Stomach (tissue), 9 donors: ENCODE measurements around the gene ESYT2. TPM values are rescaled to one million over a fixed set of nuclear protein-coding genes. Genes with fewer than 3 reads are reported as not detected.

Experiments used
- DNase-seq, 2 donors: peaks; one replicate each; pipeline versions ENCODE4 v3.0.0 to v3.0.0-alpha.2; 2013 to 2019
- H3K27ac ChIP-seq, 5 donors: fragments of 200-600 bp in 4 of 5; sonication (generic) in 4 of 5; one replicate each; pipeline ENCODE4 v1.5.1; 2013 to 2019; ENCODE audit warnings: mild to moderate bottlenecking in 1 of 5, moderate library complexity in 1 of 5
- H3K27me3 ChIP-seq, 3 donors: fragments of 200-600 bp; sonication (generic); one replicate each; pipeline ENCODE4 v1.5.1; 2017 to 2019; ENCODE audit warnings: mixed run types in 1 of 3
- H3K36me3 ChIP-seq, 4 donors: fragments of 200-600 bp; sonication (generic); 1 replicate in 3 of 4; 2 replicates in 1 of 4; pipeline ENCODE4 v1.5.1; 2016 to 2019
- H3K4me1 ChIP-seq, 4 donors: fragments of 200-600 bp; sonication (generic); one replicate each; pipeline ENCODE4 v1.5.1; 2016 to 2019
- H3K4me3 ChIP-seq, 4 donors: fragments of 200-600 bp; sonication (generic) in 3 of 4; one replicate each; pipeline ENCODE4 v1.5.1; 2016 to 2019; ENCODE audit warnings: mild to moderate bottlenecking in 1 of 4
- H3K9me3 ChIP-seq, 4 donors: fragments of 200-600 bp; sonication (generic); one replicate each; pipeline ENCODE4 v1.5.1; 2016 to 2019
- EP300 ChIP-seq: sonication (generic); formaldehyde crosslinking; IDR thresholded peaks from one replicate; pipeline ENCODE4 v1.6.1; 2017; ENCODE audit warnings: antibody characterized with exemption
- POLR2A ChIP-seq, 4 donors: fragments of 450-650 bp; IDR thresholded peaks; one replicate each; pipeline ENCODE4 v1.6.1; 2016; ENCODE audit warnings: antibody characterized with exemption in 4 of 4, control low read depth in 2 of 4, mild to moderate bottlenecking in 1 of 4, moderate library complexity in 1 of 4
- POLR2AphosphoS5 ChIP-seq, 3 donors: sonication (generic); formaldehyde crosslinking; IDR thresholded peaks; one replicate each; pipeline ENCODE4 v1.6.1; 2016; ENCODE audit warnings: antibody characterized with exemption in 3 of 3
- WGBS, 5 donors: extraction: QIAGEN DNeasy Blood & Tissue Kit in 3 of 5; methylation state at CpG; one replicate each; pipeline versions ENCODE4 v1.1.5 to v1.1.7; 2013 to 2018; 5-methylcytosine and 5-hydroxymethylcytosine counted together
- intact Hi-C: fragments of 100-400 bp; cut with DNase I; formaldehyde crosslinking; loops from one replicate; pipeline ENCODE4 v1.15.1; 2023; ENCODE audit warnings: low total_unique reads
- polyA plus RNA-seq, 3 donors: library from polyadenylated mRNA; stranded (reverse); fragments of 200-250 nt; gene quantifications; one replicate each; pipeline ENCODE4 v1.2.3, GENCODE V29; 2013
- total RNA-seq, 5 donors: library from RNA; depleted of rRNA; stranded (reverse); fragments of >200 nt; gene quantifications; one replicate each; pipeline versions ENCODE4 v1.1.0 to v1.2.3, GENCODE V29; 2014 to 2016
- TF ChIP-seq, protein P1 (sequence below), 7 experiments: fragments of 450-650 bp in 4 of 7; fragments of 200-600 bp in 3 of 7; sonication (generic) in 3 of 7; IDR thresholded peaks; one replicate each; pipeline ENCODE4 v1.5.1; 2016 to 2019; ENCODE audit warnings: antibody characterized with exemption in 7 of 7, control low read depth in 2 of 7, mild to moderate bottlenecking in 1 of 7
- donor health status: healthy with polysubstance abuse.
- donor health status: Bipolar disorder and iron deficiency.
- donor health status: healthy.

ESYT2 gene
- total and polyA plus RNA-seq, 8 donors, result 7.6 to 137 (median 36.9) TPM

DNA sequence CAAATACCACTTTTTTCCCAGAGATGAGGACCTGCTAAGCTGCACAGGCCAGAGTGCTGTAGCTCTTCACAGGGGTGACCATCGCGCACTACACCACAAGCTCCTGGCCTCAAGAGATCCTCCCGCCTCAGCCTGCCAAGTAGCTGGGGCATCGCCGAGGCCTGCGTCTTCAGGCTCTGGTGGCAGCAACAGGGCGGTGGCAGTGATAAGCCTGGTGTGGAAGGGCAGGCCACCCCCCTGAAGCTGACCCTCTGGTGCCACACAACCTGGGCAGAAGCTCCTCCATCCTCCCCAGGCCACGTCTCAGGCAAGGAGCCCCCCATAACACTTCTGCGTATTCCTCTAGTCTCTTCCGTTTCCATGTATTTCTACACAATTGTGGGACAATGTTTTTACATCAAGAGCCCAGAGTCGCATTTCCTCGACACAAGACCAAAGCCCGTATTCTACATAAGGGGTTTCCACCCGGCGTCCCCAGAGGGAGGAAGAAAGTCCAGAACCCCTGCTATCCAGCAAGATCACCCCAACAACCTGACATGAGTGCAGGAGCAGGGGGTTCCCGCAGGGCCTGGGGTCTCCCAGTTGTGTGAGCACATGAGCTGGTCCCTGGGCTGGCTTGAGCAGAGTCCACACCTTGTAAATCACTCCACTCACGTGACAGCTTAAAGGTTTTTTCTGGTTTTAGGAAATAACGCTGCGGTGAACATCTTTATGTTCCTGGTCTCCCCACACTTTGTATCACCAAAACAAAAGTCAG is 87.1 kb downstream of the ESYT2 start:
- H3K4me3 ChIP-seq, result no peak overlapping the region
- TF ChIP-seq POLR2AphosphoS5 (IDR thresholded peaks at IDR 0.05) (no peak), POLR2A (IDR thresholded peaks at IDR 0.05) (no peak), EP300 (no peak)
- TF ChIP-seq, protein P1, sequence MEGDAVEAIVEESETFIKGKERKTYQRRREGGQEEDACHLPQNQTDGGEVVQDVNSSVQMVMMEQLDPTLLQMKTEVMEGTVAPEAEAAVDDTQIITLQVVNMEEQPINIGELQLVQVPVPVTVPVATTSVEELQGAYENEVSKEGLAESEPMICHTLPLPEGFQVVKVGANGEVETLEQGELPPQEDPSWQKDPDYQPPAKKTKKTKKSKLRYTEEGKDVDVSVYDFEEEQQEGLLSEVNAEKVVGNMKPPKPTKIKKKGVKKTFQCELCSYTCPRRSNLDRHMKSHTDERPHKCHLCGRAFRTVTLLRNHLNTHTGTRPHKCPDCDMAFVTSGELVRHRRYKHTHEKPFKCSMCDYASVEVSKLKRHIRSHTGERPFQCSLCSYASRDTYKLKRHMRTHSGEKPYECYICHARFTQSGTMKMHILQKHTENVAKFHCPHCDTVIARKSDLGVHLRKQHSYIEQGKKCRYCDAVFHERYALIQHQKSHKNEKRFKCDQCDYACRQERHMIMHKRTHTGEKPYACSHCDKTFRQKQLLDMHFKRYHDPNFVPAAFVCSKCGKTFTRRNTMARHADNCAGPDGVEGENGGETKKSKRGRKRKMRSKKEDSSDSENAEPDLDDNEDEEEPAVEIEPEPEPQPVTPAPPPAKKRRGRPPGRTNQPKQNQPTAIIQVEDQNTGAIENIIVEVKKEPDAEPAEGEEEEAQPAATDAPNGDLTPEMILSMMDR (IDR thresholded peaks at IDR 0.05), result no peak
- no peak for DNase-seq
- H3K36me3 ChIP-seq, result peaks cover 54 to 100% (median 100%) of the 10 kb centered on the region in 4 donors
- H3K27ac ChIP-seq, result peak overlapping the region in 2 of 5 donors; percentile 56 to 61
- WGBS, 5 donors, result 88 to 97% (median 95%) methylated on average over 19 of the region's 19 CpGs
- H3K4me1 ChIP-seq, result peaks cover 7 to 24% (median 11%) of the 10 kb centered on the region in 4 donors
- H3K27me3 ChIP-seq, result no peaks in the 10 kb centered on the region
- H3K9me3 ChIP-seq, result no peaks in the 10 kb centered on the region
- intact Hi-C loops, result no loop called here

DNA sequence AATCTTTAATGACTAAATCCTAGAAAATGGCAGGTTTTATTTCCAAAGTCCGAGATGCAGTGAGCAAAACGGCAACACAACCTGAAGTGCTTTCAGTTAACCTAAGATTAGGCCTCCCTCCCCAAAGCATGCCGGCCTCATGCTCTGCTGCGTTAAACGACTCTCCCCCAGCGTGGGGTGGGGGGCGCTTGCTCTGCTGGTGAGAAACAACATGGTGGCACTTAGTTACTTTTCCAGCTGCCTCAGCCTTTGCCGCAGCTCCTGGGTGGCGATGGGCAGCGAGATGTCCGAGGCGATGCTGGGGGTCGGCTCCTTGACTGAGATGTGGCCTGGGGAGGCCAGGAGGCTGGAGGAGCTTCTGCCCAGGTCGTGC is 88.0 kb downstream of the ESYT2 start:
- intact Hi-C loops, result no loop called here
- TF ChIP-seq POLR2A (IDR thresholded peaks at IDR 0.05) (no peak), EP300 (no peak), POLR2AphosphoS5 (IDR thresholded peaks at IDR 0.05) (no peak)
- TF ChIP-seq, protein P1 (IDR thresholded peaks at IDR 0.05), result no peak
- DNase-seq, result no peak
- WGBS, 5 donors, result 86 to 93% (median 88%) methylated on average over 14 of the region's 14 CpGs
- Histone ChIP-seq H3K27ac (peak overlapping the region in 4 of 5 donors; percentile 50 to 68 (median 58)), H3K36me3 (peaks cover 58 to 100% (median 100%) of the 10 kb centered on the region in 4 donors), H3K4me3 (no peak overlapping the region), H3K27me3 (no peaks in the 10 kb centered on the region), H3K4me1 (peaks cover 7 to 24% (median 11%) of the 10 kb centered on the region in 4 donors), H3K9me3 (no peaks in the 10 kb centered on the region)

DNA sequence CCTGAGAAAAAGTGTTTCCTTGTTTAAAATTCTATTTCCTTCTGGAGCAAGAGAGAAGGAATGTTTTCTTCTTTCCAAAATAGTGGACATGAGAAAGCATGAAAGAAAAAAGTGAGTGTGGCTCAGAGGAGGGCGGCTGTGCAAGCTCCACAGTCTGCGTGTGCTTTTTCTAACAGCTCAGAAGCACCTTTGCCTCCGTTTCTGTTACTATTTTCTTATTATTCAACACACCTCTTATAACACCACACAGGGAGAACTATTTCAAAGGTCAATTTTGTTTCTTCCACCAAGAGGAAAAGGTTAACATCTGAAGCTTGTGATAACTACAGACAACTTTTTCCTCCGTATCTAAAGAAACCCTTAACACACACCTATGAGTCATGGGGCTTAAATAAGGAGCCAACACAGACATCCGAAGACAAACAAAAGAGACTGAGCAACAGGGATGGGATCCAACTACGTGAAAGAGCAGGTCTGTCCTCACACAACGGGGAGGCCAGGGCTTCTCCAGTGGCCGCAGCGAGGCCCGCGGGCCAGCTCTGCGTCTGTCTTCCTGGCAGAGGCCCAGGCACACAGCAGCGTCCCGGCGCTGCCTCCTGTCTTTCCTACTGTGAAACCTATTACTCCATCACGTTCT is 88.5 kb downstream of the ESYT2 start:
- H3K4me3 ChIP-seq, result no peak overlapping the region
- intact Hi-C loops, result no loop called here
- peak in 1 of 2 donors; percentile 35 for DNase-seq
- H3K36me3 ChIP-seq, result peaks cover 58 to 100% (median 100%) of the 10 kb centered on the region in 4 donors
- no peak for TF ChIP-seq EP300
- TF ChIP-seq POLR2AphosphoS5 (IDR thresholded peaks at IDR 0.05), result peak in 1 of 3 donors; percentile 48
- H3K27ac ChIP-seq, result peak overlapping the region in 4 of 5 donors; percentile 50 to 68 (median 58)
- no peaks in the 10 kb centered on the region for H3K9me3 ChIP-seq
- H3K4me1 ChIP-seq, result peaks cover 7 to 24% (median 11%) of the 10 kb centered on the region in 4 donors
- H3K27me3 ChIP-seq, result no peaks in the 10 kb centered on the region
- WGBS, 5 donors, result 42 to 68% (median 55%) methylated on average over 16 of the region's 16 CpGs

DNA sequence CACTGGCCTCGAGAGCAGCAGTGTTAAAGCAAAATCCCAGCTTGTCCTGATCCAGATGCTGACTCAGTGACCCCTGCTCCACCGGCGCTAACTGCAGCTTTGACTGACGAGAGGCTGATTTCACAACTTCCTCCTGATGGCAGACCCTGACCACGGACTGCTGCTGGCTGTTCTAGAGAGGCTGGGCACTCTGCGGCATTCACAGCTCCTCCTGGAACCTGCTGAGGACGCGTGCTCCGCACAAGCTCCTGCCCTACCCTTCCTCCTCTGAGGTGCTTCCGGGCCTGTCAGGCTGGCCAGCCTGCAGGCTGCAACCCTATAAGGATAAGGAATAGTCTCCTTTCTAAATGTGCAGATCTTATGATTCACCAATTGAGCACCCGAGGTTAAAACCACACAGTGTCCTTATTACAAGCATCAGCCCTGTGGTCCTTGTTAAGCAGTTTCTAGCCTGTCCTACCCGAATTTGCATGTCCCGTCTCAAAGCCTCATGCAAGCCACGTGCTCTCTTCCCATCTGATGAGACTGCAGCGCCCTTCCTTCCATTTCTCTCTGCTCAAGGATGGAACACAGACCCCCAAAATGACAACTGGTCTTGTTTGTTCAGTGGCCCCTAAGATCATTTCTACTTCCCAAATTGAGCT is 89.2 kb downstream of the ESYT2 start:
- H3K27ac ChIP-seq, result peak overlapping the region in 4 of 5 donors; percentile 50 to 68 (median 58)
- intact Hi-C loops, result no loop called here
- H3K36me3 ChIP-seq, result peaks cover 60 to 100% (median 100%) of the 10 kb centered on the region in 4 donors
- 59 to 67% (median 64%) methylated on average over 7 to 15 of the region's 15 CpGs for WGBS, 5 donors
- DNase-seq, result peak; percentile 27 to 44
- H3K4me3 ChIP-seq, result no peak overlapping the region
- no peaks in the 10 kb centered on the region for H3K9me3 ChIP-seq
- peaks cover 7 to 24% (median 11%) of the 10 kb centered on the region in 4 donors for H3K4me1 ChIP-seq
- no peaks in the 10 kb centered on the region for H3K27me3 ChIP-seq
- TF ChIP-seq POLR2AphosphoS5 (IDR thresholded peaks at IDR 0.05), result peak in 1 of 3 donors; percentile 16
- TF ChIP-seq POLR2A (IDR thresholded peaks at IDR 0.05), result no peak

DNA sequence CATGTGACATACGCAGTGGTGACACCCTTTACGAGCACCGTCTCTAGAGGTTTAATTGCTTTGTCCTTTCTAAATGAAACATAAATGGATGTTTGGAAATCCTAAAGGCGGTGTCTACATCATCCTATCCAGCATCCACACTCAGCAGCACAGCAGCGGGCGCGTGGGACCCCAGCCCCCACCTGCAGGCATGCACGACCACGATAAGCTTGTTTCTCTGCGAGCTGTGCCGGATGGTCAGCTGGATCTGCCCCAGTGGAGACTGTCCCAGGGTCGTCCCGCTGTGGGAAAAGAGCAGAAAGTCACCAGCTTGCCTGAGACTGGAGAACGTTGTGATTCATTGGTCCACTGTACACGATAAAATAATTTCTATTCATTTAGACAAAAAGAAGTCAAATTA is 90.5 kb downstream of the ESYT2 start:
- intact Hi-C loops, result no loop called here
- 86 to 97% (median 96%) methylated on average over 15 of the region's 15 CpGs for WGBS, 5 donors
- H3K4me1 ChIP-seq, result peaks cover 7 to 24% (median 11%) of the 10 kb centered on the region in 4 donors
- no peak overlapping the region for H3K4me3 ChIP-seq
- no peaks in the 10 kb centered on the region for H3K27me3 ChIP-seq
- H3K27ac ChIP-seq, result no peak overlapping the region
- no peak for TF ChIP-seq EP300
- TF ChIP-seq, protein P1 (IDR thresholded peaks at IDR 0.05), result no peak
- no peak for TF ChIP-seq POLR2A (IDR thresholded peaks at IDR 0.05)
- no peak for TF ChIP-seq POLR2AphosphoS5 (IDR thresholded peaks at IDR 0.05)
- peaks cover 61 to 100% (median 100%) of the 10 kb centered on the region in 4 donors for H3K36me3 ChIP-seq
- DNase-seq, result no peak
- no peaks in the 10 kb centered on the region for H3K9me3 ChIP-seq
